Left forelimb (tissue), 1 donor: ENCODE results near the gene AZIN2.
"Not testable (repeated sequence)": the region's sequence is repeated elsewhere in the genome, so short reads cannot be mapped to it uniquely, and the experiment has no call there.

ENCODE experiments used
- DNase-seq: peaks from one replicate; pipeline ENCODE4 v3.0.0-alpha.2; 2018; ENCODE audit warnings: low spot score

Gene AZIN2

DNA sequence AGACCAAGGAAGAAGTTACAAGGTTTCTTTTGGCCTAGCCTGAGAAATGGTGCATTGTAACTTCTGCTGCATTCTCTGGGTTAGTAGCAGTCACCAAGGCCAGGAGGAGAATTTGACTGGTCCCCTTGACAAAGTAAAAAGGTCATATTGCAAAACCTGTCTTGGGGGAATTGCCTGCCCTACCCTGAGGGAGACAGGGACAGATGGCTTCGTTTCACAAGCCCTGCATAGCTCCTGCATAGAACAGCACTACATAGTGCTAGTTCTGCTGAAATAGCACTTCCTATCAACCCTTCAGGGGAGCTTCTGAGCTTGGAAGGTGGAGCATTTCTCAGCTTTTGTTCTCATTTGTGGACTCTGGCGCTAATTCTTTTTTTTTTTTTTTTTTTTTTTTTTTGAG lies 23.9 kb upstream of the AZIN2 start:
- DNase-seq: no peak

DNA sequence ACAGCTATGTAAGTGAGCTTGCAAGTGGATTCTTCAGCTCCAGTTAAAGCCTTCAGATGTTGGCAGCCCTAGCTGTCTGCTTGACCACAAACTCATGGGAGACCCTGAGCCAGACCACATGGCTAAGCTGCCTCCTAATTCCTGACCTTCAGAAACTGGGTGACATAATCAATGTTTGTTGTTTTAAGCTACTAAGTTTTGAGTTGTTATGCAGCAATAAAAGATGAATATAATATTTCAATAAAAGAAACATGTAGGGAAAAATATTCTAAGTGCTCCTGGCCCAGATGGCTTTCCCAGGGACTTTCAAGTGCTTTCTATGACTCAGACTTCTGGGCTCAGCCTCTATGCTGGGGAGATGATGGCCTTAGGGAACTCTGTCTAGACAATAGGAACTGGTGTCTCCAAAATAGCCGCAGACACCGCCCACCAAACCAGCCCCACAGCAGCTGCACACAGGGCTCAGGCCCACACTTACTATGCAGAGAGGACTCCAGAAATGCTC lies 20.3 kb upstream of the AZIN2 start:
- peak; percentile 82 for DNase-seq

DNA sequence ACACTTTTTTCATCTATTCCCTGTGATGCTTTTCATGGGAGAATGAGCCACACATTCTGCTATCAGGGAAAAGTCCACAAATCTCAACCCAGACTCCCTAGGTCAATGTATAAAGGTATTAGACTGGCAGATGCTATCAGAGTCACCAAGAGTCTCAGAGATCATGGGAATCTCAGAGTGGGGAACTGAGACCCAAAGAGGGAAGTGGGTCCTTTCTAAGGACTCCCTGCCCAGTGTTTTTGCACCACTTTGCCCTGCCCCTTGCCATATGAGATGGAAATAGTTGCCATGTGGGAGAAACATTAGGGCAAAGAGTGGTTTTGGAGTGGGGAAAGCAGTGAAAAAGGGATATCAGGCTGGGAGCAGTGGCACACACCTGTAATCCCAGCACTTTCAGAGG lies 19.1 kb upstream of the AZIN2 start:
- DNase-seq: no peak

DNA sequence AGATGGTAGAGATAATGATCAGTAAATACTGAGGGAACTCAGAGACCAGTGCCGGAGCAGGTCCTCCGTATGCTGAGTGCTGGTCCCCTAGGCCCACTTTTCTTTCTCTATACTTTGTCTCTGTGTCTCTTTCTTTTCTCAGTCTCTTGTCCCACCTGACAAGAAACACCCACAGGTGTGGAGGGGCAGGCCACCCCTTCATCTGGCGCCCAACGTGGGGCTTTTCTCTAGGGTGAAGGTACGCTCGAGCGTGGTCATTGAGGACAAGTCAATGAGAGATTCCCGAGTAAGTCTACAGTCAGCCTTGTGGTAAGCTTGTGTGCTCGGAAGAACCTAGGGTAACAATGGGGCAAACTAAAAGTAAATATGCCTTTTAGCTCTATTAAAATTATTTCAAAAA lies 16.7 kb upstream of the AZIN2 start:
- DNase-seq: not testable (repeated sequence)

DNA sequence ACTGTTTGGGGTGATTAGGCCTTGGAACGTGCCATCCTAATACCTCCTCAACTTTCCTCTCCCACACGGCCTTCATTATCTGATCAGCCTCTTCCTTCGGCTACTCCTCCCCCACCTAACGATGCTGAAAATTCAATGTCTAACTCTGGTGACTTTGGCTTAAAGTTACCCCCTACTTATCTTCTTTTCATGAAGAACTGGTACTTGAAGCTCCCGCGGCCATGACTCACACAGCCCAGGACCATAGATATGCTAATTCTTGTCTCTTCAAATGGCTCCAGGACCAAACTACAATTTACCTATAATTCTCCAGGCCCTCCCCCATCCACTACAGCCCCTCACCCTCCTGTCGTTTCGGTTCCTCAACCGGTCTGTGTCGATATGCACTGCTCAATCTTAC lies 15.7 kb upstream of the AZIN2 start:
- no peak for DNase-seq

DNA sequence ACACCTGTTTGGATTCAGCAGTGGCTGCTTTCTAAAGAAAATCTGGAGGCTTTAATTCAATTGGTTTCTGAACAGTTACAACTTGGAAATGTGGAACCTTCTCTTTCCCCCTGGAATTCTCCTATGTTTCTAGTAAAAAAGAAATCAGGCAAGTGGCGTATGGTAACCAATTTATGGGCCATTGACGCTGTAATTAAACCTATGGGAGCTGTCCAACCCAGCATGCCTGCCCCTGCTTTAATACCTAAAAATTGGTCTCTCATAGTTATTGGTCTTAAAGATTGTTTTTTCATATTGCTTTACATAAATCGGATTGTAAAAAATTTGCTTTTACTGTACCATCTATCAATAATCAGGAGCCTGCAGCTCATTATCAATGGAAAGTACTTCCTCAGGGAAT lies 14.5 kb upstream of the AZIN2 start:
- not testable (repeated sequence) for DNase-seq

DNA sequence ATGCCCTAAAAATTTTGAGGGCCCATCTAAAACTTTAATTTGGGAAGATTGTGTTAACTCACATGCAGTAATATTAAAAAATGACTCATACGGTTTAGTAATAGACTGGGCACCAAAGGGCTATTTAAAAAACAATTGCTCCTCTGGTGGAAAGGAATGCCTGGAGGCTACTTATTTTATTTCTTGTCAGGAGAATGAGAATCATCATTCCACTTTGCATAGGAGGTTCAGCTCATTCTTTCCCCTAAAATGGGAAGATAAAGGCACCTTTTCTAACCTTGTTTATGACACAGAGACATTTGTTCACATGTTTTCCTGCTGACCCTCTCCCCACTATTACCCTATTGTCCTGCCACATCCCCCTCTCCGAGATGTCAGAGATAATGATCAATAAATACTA lies 12.8 kb upstream of the AZIN2 start:
- DNase-seq: not testable (repeated sequence)

DNA sequence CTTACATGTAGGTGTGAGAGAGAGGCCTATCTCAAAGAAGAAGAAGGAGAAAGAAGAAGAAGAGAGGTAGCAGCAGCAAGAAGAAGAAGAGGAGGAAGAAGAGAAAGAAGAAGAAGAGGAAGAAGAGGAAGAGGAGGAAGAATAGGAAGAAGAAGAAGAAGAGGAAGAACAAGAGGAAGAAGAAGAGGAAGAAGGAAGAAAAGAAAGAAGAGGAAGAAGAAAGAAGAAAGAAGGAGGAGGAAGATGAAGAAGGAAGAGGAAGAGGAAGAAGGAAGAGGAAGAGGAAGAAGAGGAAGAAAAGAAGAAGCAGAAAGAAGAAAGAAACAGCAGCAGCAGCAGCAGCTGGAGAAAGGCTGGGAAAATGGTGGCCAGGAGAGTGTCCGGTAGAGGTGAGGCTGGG lies 10.3 kb upstream of the AZIN2 start:
- no peak for DNase-seq

DNA sequence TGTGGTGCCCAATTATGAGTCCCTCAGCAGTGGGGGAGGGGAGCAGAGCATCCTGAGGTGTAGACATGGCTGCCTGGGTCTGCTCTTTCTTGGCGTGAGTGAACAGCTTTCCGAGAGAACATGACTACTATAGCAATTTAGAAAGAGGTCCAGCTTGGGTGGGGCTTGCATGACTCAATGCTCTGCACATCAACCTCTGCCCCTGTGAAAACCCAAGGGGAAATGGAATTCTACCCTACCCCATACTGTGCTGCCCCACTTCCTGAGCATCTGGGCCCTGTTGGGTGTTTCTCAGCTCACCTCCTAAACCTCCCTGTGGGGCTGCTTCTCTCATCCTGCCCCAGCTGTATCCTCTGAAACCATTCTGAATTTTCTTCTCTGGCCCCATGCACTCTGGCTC lies 8.2 kb upstream of the AZIN2 start:
- no peak for DNase-seq

DNA sequence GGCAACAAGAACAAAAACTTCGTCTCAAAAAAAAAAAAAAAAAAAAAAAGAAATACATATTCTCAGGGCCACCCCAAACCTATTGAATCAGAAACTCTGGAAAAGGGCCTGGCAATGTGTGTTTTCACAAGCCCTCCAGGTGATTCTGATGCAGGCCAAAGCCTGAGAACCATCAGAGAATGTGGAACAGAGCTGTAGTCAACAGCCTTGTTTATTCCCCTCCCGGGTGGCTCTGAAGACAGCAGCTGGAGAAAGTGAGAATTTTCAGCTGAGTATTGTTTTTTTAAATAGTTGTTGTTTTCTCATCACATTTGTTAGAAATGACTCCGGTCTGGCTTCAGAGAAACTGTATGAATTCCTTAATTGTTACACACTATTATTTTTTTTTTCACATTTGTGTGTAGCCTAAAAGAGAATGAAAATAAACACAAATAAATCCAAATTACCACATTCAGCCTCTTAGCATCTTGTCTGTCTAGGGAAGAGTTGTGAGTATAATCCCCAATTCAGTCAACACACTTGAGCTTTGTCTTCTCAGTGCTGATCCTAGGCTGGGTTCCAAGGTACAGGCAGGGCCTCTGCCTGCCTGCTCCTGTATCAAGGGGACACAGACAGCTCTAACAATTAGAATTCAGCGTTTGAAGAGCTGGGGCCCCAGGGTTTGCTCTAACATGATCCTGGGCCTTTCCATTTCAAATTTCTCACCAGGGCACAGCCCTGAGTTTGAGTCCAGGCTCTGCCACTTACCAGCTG lies 6.6 kb upstream of the AZIN2 start:
- DNase-seq: no peak

DNA sequence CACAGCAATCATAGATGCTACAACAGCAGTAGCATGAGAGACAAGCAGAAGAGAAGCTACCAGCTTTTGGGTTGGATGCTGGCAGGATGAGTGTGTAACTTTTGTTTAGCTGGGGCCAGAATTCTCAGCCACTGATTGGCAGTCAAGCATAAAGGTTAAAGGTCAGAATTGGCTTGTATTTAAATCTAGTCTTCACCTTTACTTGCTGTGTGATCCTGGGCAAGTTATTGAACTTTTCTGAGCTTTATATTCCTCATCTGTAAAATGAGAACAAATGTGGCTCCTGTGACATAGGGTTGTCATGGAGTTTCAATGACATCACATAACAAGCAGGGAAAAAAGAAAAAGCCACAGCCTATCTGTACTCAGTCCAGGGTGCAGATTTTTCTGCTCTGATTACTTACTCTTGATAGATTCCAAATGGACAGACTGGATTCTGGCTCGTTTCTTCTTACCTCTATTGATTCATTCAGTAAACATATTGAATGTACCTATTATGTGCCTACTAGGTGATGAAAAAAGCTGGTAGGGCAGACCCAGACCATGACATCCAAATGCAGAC lies 2.8 kb upstream of the AZIN2 start:
- no peak for DNase-seq

DNA sequence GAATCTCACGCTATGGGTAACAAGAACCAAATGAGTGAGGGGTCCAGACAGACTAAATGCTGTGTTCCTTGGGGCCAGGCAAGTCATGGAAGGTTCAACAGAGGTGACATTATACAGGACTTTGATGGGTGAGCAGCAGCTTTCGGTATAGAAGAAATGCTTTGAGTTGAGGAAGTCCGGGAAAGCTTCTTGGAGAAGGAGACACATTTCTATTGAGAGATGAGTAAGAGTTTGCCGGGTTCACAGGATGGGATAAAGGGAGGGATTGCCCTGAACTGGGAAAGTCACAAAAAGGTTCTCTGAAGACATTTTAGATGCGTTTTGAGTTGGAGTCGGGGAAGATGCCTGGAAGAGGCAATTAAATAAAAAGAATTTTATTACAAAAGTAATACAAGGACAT lies 580 bp upstream of the AZIN2 start:
- no peak for DNase-seq

DNA sequence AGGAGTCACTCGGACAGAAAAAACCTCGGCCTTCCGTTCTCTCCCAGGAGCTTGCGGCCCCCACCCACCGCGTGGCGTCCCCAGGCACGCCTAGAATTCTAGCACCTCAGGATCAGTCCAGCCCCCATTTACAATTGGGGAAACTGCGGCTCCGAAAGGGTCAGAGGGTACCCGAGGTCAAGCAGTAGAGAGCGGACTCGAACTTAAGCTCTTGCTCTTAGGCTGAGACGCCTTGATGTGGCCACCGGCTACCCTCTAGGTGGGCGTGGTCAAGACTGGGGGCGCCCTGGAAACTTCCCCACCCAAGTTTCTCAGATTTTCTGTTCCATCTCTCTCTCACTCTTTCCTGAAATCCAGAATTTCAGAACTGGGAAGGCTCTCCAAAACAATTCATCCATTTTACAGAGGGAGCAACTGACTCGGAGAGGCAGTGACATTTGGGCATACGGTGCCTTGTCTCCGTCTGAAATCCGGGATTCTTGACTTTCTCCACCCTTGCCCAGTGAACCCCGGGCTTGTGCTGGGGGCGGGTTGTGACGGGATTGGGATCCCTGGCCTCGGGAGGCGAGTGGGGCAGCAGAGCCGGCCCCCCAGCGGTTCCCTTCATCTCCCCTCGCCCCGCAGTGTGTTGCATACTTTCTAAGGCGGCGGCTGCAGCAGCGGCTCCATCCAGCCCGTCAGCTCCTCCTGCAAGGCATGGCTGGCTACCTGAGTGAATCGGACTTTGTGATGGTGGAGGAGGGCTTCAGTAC lies 777 bp downstream of the AZIN2 start:
- no peak for DNase-seq

DNA sequence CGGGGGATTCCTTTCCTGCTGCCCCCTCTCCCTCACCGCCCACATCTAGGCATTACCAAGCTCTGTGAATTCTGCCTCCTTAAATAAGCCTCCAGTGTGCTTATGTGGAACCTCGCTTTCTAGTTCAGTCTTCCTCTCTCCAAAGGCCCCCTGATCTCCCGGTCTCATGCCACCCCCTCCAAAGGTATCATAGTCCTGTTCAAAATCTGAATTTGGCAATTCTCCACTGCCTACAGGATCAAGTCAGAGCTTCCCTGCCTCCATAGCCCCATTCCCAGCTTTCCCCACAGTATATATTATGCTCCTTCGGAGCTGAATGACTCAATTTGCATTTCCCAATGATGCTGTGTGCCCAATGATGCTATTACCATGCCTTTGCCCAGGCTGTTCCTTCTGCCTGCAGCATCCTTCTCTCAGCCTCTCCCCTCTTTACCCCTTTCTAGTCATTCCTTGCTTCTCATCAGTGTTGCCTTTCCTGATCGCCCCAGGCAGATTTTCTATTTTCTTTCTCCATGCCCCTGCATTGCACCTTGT lies 1.7 kb downstream of the AZIN2 start:
- no peak for DNase-seq

DNA sequence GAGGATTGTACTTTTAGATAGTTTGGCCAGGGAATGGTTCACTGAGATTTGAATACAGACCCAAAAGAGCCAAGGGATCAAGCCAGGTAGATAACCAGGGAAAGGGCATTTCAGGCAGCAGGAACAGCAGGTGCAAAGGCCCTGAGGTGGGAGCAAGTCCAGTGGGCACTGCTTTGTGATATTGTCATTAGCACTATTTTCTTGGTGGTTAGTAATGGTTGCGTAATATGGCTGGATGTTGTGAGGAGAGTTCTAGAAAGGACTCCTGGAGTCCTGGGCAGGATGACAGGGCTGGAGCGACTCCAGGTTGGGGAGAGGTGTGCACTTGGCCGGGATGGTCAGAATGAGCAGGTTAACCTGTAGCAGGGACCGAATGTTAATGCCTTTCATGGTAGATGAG lies 4.4 kb downstream of the AZIN2 start:
- DNase-seq: no peak

DNA sequence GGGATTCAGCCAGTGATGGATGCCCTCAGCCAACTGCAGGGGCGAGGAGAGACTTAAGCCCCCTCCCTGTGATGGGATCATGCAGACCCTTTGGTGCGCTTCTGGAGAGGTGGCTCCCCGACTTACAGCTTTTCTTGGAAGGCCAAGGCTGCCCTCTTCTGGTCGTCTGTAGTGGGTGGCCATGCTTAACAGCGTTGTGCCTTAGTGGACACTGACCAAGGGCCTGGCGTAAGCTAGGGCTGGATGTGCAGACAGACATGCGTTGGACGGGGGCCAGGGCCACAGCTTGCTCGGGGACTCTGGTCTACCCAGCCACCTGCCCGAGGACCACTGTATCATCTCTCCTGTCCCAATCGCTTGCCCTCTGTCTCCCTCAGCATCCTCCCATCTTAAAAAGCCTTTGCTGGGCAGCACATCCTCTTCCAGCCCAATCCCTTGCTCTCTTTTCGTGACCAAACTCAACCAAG lies 5.5 kb downstream of the AZIN2 start:
- peak; percentile 82 for DNase-seq

DNA sequence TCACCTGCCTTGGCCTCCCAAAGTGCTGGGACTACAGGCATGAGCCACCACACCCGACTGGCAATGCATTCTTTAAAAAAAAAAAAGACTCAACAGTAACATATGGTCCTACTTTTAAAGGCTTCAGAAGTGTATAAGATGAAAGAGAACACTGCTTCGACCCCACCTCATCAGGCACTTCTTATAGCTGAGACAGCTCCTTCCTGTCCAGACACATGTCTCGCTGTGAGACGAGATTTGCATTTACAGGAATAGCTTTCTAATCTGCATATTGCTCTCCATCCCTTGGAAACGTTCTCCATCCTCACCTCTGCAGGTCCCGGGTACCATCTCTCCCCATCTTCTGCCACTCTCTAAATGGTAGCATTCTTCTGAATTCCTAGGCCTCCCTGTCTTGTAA lies 6.7 kb downstream of the AZIN2 start:
- no peak for DNase-seq

DNA sequence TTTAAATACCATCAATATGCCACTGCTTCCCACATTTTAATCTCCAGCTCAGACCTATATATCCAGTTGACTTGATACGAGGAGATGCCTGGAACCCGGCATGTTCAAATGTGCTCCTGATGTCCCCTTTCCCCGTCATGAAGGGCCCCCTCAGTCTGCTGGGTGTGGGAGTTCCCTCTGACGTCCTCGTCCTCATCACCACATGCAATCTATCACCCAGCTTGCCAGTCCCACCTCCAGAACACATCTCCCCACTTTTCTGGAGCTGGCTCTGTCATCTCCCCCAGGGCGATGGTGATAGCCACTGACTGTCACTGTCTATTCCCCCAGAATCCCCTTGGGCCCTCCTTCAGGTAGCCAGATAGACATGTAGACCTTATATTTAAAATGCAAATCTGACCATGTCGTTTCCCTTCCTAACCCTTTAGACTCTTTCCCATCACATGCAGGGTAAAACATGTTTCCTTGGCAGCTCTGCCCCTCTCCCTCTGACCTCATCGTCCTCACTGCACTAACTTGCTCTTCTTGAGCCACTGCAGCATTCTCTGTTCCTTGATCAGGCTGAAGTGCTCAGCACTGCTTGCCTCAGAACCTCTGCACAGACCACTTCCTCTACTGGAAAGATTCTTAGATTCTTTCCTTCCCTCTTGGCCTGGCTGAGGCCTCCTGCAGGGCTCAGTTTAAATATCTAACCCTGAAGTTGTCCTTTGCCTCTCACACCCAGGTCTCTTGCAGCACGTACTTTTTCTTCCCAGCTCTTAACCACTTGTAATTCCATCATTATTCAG lies 7.4 kb downstream of the AZIN2 start:
- no peak for DNase-seq

DNA sequence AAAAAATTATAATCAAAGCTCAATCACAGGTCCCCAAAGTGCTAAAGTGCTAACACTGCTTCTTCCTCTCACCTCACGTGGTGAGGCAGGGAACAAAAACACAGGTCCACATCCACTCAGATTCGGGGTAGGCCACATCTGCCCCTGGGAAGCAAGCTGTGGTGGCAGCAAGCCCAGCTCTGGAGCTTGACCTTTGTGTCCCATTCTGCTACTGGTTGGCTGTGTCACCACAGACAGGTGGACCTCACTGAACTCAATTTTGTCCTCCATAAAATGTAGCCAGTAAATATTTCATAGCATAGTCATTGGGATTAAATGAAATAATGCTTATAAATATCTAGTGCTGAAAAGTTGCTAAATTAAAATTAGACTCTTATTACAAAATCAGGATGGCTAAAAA lies 8.5 kb downstream of the AZIN2 start:
- DNase-seq: no peak

DNA sequence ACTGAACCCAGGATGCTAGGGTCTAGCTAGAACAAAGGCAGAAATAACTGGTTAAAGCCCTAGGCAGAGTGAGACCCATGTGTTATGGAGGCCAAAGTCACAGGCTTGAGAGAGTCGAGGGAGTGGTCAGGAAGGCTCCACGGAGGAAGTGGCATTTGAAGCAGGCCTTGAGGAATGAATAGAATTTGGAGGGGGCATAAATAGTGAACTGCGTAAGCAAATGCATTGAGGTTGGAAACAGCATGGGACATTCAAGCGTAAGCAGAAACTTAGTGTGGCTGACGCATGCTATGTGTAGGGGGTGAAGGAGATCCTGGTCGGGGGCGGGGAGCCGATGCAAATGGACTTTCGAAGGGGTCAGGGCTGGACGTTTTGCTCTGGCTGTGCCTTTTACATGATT lies 11.5 kb downstream of the AZIN2 start:
- DNase-seq: no peak

DNA sequence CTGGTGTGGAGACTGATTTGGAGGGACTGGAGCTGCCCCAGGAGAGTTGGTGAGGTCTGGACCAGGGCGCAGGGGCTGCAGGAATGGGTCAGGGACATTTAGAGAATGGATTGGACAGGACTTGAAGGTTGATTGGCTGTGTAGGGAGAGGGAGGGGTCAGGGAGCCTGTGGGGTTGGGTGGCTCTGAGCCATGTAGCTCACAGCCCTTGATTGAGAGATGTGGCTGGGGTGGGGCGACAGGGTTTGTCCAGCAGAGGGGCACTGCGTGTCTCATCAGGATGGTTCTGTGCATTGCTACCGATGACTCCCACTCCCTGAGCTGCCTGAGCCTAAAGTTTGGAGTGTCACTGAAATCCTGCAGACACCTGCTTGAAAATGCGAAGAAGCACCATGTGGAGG lies 12.1 kb downstream of the AZIN2 start:
- no peak for DNase-seq

DNA sequence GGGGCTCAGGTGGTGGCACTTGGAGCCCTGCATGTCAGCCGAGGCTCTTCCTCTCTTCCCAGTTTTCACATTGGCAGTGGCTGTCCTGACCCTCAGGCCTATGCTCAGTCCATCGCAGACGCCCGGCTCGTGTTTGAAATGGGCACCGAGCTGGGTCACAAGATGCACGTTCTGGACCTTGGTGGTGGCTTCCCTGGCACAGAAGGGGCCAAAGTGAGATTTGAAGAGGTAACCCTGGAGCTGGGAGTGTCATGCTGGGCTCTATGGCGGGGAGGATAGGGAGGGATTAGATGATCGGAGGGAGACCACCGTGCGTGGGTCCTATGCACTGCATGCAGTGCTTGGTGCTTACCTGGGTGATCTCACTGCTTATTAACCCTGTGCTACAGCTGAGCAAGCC lies 13.5 kb downstream of the AZIN2 start:
- DNase-seq: no peak
